ENCODE results near the gene PRDM11.

The PRDM11 gene

DNA sequence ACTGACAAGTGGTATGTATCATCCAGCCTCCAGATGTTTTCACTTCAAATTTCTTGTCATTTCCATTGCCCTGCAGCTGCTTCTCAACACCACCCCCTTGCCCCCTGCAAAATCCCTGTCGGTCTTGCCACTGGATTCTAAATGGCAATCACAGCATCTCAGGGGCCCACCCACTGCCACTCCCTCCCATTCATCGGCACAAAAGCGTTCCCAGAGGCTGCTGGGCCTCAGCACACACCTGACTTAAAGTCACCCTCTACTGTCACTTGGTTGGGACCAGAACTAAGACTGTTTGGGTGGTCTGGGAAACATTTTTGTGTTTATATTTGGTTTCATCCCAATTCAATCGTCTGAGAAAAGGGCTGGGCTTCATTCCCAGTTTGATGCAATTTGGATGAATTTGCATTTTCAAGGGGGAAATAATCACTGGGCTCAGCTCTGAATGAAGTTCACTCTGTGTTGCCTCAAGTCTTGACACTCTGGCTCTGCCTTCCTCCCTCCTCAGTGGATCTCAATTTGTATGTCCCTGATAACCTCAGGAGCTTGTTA, 112.6 kb downstream of the PRDM11 start:
- DNase-seq (ENCODE audit: low read depth in 1 of 2, low spot score in 1 of 2): no peak

- no peak for DNase-seq (ENCODE audit: low read depth in 1 of 2, low spot score in 1 of 2)
These were observed 113.2 kb downstream of the PRDM11 start for GRCh38 chr11:45259592-45259991.

DNA sequence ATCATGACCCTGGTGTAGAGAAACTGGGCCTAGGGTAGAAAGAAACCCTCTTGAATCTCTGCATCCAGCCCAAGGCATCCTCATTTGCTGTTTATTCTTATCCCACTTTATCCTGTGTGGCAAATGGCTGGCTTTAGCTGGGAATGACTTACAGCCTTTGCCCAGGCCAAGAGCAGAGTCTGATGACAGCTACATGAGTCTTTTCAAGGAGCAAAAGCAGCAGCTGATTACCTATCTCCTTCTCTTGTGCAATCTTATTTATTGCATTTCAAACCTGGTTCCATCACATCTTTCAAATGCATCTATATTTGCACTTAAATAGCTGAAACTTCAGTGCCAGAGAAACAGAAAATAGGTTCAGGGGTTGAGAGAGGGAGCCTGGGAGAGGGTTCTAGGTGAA, 113.6 kb downstream of the PRDM11 start:
- no peak for DNase-seq (ENCODE audit: low read depth in 1 of 2, low spot score in 1 of 2)

- no peak for DNase-seq (ENCODE audit: low read depth in 1 of 2, low spot score in 1 of 2)
These were observed 116.5 kb downstream of the PRDM11 start for GRCh38 chr11:45262900-45263299.

DNA sequence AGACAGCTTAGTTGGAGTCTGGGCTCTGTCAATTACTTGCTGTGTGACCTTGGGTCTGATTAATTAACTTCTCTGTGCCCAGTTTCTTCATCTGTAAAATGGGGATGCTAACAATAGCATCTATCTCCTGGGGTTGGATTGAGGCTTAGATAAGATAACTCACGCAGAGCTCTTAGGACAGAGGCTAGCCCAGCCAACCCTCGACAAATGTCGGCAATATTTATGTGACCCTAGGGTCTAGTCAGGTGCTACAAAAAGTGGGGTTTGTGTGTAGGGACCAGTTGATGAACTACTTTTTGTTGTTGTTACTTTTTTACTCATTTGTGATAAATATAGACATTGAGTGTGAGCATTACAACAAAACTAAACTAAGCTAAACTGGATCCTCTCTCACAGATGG, 117.3 kb downstream of the PRDM11 start:
- DNase-seq (ENCODE audit: low read depth in 1 of 2, low spot score in 1 of 2): no peak

DNA sequence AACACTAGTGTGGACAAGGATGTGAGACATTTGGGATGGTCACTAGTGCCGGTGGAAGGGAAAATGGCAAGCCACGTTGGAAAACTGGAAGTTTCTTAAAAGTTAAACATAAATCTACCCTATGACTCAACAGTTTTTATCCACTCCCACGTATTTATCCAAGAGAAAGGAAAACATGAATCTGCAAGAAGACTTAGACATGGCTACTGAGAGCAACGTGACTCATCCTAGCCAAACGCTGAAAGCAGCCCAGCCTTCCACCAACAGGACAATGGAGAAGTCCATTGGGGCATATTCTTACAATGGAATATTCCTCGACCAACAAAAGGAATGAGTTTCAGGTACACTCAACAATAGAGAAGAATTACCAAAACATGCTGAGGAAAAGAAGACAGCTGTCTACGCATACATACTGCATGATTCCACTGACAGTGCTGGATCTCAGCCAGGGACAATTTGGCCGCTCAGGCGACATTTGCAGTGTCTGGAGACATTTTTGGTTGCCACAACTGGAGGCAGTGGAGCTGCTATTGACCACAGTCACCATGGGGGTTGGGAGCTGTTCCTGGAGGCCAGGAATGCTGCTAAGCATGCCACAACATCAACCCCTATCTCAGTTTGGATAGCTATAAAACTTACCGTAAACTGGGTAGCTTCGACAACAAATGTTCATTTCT, 118.5 kb downstream of the PRDM11 start:
- no peak for DNase-seq (ENCODE audit: low read depth in 1 of 2, low spot score in 1 of 2)

DNA sequence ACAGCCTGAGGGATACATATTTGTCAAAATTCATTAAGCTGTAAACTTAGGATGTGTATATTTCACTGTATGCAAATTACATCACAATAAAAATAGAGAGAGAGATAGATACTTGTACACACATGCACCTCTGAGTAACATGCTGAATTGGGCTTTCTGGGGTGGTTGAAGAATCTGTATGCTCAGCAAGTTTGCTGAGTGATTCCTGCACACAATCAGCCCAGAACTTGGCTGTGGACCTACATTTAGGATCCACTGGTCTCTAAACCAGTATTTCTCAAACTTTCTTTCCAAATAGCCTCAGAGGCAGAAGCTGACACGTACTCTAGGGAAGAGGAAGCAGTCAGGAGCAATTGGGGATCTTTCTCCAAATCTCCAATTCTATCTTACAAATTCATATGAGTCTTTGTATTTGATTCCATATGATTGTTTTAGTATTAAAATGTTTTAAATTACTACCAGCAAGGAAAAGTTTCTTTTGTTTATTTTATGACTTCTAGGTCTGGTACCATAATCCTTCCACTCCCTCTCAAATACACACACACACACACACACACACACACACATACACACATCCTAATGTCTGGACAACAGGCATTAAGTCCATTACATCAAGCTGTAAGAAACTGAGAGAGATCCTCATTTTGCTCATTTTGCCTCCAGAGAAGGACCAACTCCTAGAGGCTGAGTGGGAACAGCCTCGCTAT, 119.7 kb downstream of the PRDM11 start:
- no peak for DNase-seq (ENCODE audit: low read depth in 1 of 2, low spot score in 1 of 2)

DNA sequence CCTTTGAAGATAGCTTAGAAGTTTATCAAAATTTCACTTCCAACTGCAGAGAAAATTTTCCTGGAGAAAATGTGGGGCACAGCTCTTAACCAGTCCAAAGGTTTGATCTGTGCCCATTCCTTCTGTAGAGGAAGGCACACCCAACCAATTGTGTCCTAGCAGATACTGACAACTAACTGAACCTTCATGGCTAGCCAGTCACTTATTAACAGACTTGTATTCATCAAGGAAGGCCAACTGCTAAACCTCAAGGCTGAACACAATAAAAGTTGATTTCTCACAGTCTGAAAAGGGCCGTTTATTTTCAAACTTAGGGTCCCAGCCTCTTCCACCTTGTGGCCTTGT, 120.2 kb downstream of the PRDM11 start:
- DNase-seq (ENCODE audit: low read depth in 1 of 2, low spot score in 1 of 2): no peak

- DNase-seq (ENCODE audit: low read depth in 1 of 2, low spot score in 1 of 2): no peak
These were observed 120.6 kb downstream of the PRDM11 start for GRCh38 chr11:45267052-45267451.

DNA sequence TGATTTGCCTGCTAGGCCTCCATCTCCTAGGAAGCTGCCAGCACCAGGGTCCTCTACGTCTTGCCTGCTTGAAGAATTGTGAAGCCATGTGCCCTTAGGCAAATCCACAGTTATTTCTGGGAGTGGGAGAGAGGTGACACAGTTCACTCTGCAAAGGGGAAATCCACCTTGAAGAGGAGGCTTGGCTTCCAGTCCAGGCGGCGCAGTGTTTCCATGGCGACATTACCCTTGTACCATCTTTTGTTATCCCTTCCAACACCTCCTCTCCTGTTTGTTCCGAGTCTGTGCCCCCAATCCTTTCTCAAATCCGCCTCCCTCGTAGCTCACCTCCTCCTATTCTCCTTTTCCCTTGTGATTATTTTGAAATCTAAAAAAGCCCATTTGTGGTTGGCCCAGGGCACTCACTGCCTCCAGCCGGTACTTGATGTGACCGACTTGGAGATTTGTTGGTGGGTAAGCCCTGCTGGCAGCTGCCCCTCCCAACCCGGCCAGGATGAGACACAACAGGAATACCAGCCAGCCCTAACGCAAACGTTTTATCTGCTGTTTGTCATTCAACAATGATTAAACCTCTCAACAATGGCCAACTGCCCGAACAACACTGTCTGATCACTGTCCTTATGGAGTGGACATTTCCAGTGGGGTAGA, 121.3 kb downstream of the PRDM11 start:
- no peak for DNase-seq (ENCODE audit: low read depth in 1 of 2, low spot score in 1 of 2)

DNA sequence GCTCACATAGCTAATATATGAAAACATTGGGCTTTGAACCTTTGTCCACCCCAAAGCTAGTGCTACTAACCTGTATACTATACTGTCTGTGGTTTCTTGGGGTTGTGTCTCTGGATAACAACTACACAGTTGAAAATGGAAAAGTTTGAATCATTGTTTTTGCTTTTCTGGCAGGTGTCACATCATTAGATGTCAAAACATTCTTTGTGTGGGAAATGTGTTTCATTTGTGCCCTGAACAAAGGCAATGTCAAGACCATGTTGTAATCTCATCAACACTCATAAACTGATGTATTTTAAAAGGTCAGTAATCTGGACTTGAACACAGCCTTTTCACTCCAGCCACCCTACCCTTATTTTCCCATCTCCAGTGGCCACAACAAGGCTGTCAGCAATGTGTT, 123.2 kb downstream of the PRDM11 start:
- DNase-seq (ENCODE audit: low read depth in 1 of 2, low spot score in 1 of 2): no peak

DNA sequence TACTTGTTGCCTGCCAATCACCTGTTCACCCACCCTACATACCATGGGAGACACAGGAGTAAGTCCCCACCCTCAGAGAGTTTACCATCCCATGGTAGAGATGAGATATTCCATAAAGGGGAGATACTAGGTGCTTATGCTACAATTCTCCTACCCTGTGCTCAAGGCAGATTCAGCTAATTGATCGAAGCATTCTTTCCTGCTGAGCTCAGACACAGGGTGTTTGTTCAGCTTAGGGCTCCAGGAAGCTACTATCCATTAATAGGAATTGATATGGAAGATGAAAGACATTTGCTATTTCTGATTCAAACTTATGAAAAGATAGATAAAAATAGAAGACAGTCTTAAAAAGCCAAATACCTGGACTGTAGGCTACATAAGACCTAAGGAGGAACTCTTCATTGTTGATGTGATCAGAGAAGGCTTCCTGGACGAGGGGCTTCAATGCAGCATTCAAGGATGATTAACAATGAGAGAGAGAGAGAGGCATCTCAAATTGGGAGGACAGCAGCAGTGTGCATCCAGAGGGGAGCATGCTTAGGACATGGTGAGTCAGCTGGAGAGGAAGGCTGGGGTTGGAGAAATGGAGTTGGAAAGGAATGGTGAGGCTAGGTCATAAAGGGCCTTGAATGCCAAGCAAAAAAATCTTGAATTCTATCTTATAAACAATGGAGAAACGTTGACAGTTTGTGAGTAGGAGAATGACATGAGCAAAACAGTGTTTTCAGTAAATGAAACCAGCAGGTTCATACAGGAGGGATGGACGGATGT, 124.7 kb downstream of the PRDM11 start:
- DNase-seq (ENCODE audit: low read depth in 1 of 2, low spot score in 1 of 2): no peak

- no peak for DNase-seq (ENCODE audit: low read depth in 1 of 2, low spot score in 1 of 2)
These were observed 126.3 kb downstream of the PRDM11 start for GRCh38 chr11:45272701-45273100.

DNA sequence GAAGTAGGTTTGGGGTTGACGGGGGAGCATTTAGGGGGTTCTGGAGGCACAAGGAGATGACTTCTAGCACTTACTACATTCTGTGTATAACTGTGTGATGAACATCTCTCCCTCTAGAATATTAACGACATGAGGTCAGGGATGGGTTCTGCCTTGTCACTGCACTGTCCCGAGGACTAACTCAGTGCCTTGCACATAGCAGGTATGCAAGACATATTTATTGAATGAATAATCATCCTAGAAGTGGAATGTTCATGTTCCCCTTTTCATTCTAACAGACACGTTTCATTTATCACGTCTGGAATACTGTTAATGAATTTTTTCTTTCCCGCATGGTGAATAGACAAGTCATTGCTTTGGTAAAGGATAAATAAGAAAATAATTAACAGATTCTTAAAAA, 127.1 kb downstream of the PRDM11 start:
- DNase-seq (ENCODE audit: low read depth in 1 of 2, low spot score in 1 of 2): no peak

GRCh38 chr11:45274206-45274605, 127.8 kb downstream of the PRDM11 start:
- no peak for DNase-seq (ENCODE audit: low read depth in 1 of 2, low spot score in 1 of 2)

DNA sequence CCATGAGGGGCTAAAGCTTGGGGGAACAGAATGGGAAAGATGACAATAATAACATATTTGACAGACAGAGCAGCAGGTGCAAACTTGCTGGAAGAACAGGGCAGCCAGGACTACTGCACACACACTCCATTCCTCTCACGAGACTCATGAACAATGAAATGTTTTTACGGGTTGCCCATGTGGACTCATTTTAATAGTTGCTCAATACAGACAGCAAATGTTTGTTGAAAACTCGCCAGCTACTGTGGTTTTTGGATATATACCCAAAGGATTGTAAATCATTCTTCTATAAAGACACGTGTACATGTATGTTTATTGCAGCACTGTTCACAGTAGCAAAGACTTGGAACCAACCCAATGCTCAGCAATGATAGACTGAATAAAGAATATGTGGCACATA, 129.4 kb downstream of the PRDM11 start:
- no peak for DNase-seq (ENCODE audit: low read depth in 1 of 2, low spot score in 1 of 2)

DNA sequence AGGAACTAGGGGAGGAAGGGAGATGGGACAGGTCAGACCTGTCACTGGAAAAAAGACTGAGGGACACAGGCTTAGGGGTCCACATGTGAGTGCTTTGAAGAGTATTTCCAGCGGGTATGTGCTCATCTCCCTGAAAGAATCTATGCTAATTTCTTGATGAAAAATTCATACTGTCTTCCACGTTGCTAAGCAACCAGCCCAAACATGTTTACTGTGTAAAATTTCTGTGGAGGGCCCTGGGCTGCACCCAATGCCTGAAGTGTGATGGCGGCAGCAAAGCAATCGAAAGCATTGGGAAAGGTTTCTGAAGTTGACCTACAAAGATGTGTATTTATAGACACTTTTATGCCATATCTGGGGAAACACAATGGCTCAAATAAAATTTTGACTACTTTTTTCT, 132.3 kb downstream of the PRDM11 start:
- no peak for DNase-seq (ENCODE audit: low read depth in 1 of 2, low spot score in 1 of 2)

GRCh38 chr11:45279645-45280044, 133.2 kb downstream of the PRDM11 start:
- DNase-seq (ENCODE audit: low read depth in 1 of 2, low spot score in 1 of 2): no peak

DNA sequence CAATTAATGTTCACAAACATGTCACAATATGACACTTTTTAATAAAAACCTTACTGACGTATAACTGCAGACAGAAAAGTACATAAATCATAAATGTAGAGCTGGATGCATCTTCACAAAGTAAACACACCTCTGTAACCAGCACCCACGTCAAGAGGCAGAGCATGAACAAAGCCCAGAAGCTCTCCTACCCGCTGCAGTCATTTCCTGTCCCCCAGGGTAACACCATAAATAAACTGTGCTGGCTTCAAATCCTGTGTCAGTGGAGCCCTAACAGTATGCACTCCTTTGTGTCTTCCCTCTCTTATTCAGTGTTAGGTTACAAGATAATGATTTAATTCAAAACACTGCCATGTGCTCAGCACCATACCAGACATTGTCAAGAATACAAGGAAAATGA, 134.0 kb downstream of the PRDM11 start:
- no peak for DNase-seq (ENCODE audit: low read depth in 1 of 2, low spot score in 1 of 2)

DNA sequence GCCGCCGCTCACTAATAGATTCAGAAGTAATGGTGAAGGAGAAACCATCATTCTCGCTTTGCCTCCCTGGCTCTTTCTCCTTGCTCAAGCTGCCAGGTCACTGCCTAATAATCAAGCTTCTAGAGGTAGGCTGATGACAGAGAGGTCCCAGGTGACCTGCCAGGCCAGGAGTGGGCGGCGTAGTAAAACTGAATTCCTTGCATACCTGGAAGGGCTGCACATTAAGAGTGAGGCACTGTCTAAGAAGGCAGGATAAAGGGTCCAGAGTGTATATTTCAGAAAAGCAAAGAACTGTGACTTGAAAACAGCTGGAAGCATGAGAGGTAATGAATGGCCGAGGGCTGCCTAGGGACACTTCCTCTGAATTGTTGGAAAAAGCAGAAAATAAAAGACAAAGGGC, 135.6 kb downstream of the PRDM11 start:
- no peak for DNase-seq (ENCODE audit: low read depth in 1 of 2, low spot score in 1 of 2)

Data from activated T-helper 1 cell treated with anti-CD3 and anti-CD28 coated beads, Interleukin-2, amount 50 U/mL, for 16 hours (primary cell).